Panc1 (cell line): ENCODE data around the gene PCNX2.

Experiments used
- POLR2AphosphoS5 ChIP-seq: IDR thresholded peaks from 2 replicates; pipeline ENCODE4 v1.6.1; 2012; ENCODE audit warnings: mild to moderate bottlenecking, low read depth, low read length, moderate library complexity
- TCF7L2 ChIP-seq: IDR thresholded peaks from 2 replicates; pipeline ENCODE4 v1.6.1; 2011; ENCODE audit warnings: mild to moderate bottlenecking, low read depth, low read length, inconsistent platforms
- TF ChIP-seq, protein P1 (sequence below): fragments of 450-650 bp; IDR thresholded peaks from 2 replicates; pipeline ENCODE4 v1.5.1; 2017; ENCODE audit warnings: mild to moderate bottlenecking
- TF ChIP-seq, protein P2 (sequence below), 2 experiments: IDR thresholded peaks; 2 replicates each; pipeline ENCODE4 v1.6.1; 2011 to 2012; ENCODE audit warnings: low read depth in 2 of 2, control low read depth in 1 of 2, low read length in 1 of 2, mild to moderate bottlenecking in 1 of 2, moderate library complexity in 1 of 2; ENCODE audit not compliant: insufficient read depth in 1 of 2

DNA sequence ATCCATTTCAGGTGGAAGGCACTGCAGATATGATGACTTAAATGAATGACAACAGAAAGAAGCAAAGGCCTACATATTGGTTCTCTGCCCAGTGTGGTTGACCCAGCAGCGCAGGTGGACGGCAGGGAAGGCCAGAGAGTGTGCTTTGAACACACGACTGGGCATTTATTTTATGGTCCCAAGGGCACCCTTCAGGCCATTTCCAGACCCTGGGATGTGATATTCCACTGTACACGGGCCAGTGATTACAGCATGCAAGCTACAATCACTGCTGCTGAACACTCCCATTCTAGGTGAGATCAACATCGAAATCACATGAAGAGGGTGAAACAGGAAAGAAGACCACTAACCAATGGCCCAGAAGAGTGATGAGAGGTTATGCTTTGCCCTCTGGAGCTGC lies 33.8 kb downstream of the PCNX2 start:
- TF ChIP-seq, protein P1, sequence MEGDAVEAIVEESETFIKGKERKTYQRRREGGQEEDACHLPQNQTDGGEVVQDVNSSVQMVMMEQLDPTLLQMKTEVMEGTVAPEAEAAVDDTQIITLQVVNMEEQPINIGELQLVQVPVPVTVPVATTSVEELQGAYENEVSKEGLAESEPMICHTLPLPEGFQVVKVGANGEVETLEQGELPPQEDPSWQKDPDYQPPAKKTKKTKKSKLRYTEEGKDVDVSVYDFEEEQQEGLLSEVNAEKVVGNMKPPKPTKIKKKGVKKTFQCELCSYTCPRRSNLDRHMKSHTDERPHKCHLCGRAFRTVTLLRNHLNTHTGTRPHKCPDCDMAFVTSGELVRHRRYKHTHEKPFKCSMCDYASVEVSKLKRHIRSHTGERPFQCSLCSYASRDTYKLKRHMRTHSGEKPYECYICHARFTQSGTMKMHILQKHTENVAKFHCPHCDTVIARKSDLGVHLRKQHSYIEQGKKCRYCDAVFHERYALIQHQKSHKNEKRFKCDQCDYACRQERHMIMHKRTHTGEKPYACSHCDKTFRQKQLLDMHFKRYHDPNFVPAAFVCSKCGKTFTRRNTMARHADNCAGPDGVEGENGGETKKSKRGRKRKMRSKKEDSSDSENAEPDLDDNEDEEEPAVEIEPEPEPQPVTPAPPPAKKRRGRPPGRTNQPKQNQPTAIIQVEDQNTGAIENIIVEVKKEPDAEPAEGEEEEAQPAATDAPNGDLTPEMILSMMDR = no peak
- TF ChIP-seq POLR2AphosphoS5 (no peak), TCF7L2 (no peak)
- TF ChIP-seq, protein P2, sequence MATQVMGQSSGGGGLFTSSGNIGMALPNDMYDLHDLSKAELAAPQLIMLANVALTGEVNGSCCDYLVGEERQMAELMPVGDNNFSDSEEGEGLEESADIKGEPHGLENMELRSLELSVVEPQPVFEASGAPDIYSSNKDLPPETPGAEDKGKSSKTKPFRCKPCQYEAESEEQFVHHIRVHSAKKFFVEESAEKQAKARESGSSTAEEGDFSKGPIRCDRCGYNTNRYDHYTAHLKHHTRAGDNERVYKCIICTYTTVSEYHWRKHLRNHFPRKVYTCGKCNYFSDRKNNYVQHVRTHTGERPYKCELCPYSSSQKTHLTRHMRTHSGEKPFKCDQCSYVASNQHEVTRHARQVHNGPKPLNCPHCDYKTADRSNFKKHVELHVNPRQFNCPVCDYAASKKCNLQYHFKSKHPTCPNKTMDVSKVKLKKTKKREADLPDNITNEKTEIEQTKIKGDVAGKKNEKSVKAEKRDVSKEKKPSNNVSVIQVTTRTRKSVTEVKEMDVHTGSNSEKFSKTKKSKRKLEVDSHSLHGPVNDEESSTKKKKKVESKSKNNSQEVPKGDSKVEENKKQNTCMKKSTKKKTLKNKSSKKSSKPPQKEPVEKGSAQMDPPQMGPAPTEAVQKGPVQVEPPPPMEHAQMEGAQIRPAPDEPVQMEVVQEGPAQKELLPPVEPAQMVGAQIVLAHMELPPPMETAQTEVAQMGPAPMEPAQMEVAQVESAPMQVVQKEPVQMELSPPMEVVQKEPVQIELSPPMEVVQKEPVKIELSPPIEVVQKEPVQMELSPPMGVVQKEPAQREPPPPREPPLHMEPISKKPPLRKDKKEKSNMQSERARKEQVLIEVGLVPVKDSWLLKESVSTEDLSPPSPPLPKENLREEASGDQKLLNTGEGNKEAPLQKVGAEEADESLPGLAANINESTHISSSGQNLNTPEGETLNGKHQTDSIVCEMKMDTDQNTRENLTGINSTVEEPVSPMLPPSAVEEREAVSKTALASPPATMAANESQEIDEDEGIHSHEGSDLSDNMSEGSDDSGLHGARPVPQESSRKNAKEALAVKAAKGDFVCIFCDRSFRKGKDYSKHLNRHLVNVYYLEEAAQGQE (IDR thresholded peaks at IDR 0.05; ENCODE audit: insufficient read depth in 1 of 2, low read depth in 2 of 2, low read length in 1 of 2) = no peak
